Measurements from ENCODE around the gene TEAD1.
A peak's percentile ranks its signal among the peaks of the same experiment; 100 is the strongest.
"Not testable (repeated sequence)": the region's sequence is repeated elsewhere in the genome, so short reads cannot be mapped to it uniquely, and the experiment has no call there.

The TEAD1 gene

GRCh38 chr11:12864316-12865156 is 190.3 kb downstream of the TEAD1 start:
- ATAC-seq, result no peak
- no peak for DNase-seq

- DNase-seq, result no peak
- no peak for ATAC-seq
Observed at GRCh38 chr11:12865863-12866595, 191.8 kb downstream of the TEAD1 start.

GRCh38 chr11:12867531-12867930 is 193.3 kb downstream of the TEAD1 start:
- no peak for ATAC-seq
- no peak for DNase-seq

GRCh38 chr11:12868315-12869073 is 194.3 kb downstream of the TEAD1 start:
- no peak for DNase-seq
- no peak for ATAC-seq

GRCh38 chr11:12871241-12871640 is 197.0 kb downstream of the TEAD1 start:
- ATAC-seq (no peak), DNase-seq (no peak)

- no peak for ATAC-seq
- no peak for DNase-seq
Observed at GRCh38 chr11:12871788-12872321, 197.6 kb downstream of the TEAD1 start.

- no peak for DNase-seq
- no peak for ATAC-seq
Observed at GRCh38 chr11:12876340-12876739, 202.1 kb downstream of the TEAD1 start.

- ATAC-seq (no peak), DNase-seq (no peak)
Observed at GRCh38 chr11:12876988-12877387, 202.8 kb downstream of the TEAD1 start.

- ATAC-seq, result not testable (repeated sequence)
Observed at GRCh38 chr11:12877508-12877907, 203.3 kb downstream of the TEAD1 start.

GRCh38 chr11:12880327-12880726 is 206.1 kb downstream of the TEAD1 start:
- no peak for DNase-seq
- no peak for ATAC-seq

More at GRCh38 chr11:12877508-12877907, 203.3 kb downstream of the TEAD1 start:
- DNase-seq, result not testable (repeated sequence)

GRCh38 chr11:12882670-12883069 is 208.4 kb downstream of the TEAD1 start:
- ATAC-seq, result no peak
- no peak for DNase-seq

GRCh38 chr11:12884751-12885318 is 210.6 kb downstream of the TEAD1 start:
- ATAC-seq (no peak), DNase-seq (no peak)

GRCh38 chr11:12885717-12886239 is 211.6 kb downstream of the TEAD1 start:
- no peak for DNase-seq
- no peak for ATAC-seq

- DNase-seq (no peak), ATAC-seq (no peak)
Observed at GRCh38 chr11:12886508-12886907, 212.3 kb downstream of the TEAD1 start.

- no peak for ATAC-seq
- peak; percentile 70 for DNase-seq
Observed at GRCh38 chr11:12888525-12889158, 214.4 kb downstream of the TEAD1 start.

- no peak for ATAC-seq
- DNase-seq, result no peak
Observed at GRCh38 chr11:12889243-12889642, 215.0 kb downstream of the TEAD1 start.

- DNase-seq, result no peak
- ATAC-seq, result no peak
Observed at GRCh38 chr11:12890476-12890875, 216.3 kb downstream of the TEAD1 start.

GRCh38 chr11:12893787-12894672 is 219.8 kb downstream of the TEAD1 start:
- ATAC-seq, result no peak
- peak; percentile 42 for DNase-seq

GRCh38 chr11:12897390-12897789 is 223.2 kb downstream of the TEAD1 start:
- DNase-seq (no peak), ATAC-seq (no peak)

GRCh38 chr11:12897867-12898266 is 223.6 kb downstream of the TEAD1 start:
- DNase-seq (no peak), ATAC-seq (no peak)

Data from stimulated activated naive CD8-positive, alpha-beta T cell treated with anti-CD3 and anti-CD28 coated beads, Interleukin-15, Interleukin-2, amounts not matched to agents 100 U/mL and 50 U/mL, for 24 hours (primary cell).